ENCODE measurements around the gene FUCA1.

- TF ChIP-seq, protein P1, sequence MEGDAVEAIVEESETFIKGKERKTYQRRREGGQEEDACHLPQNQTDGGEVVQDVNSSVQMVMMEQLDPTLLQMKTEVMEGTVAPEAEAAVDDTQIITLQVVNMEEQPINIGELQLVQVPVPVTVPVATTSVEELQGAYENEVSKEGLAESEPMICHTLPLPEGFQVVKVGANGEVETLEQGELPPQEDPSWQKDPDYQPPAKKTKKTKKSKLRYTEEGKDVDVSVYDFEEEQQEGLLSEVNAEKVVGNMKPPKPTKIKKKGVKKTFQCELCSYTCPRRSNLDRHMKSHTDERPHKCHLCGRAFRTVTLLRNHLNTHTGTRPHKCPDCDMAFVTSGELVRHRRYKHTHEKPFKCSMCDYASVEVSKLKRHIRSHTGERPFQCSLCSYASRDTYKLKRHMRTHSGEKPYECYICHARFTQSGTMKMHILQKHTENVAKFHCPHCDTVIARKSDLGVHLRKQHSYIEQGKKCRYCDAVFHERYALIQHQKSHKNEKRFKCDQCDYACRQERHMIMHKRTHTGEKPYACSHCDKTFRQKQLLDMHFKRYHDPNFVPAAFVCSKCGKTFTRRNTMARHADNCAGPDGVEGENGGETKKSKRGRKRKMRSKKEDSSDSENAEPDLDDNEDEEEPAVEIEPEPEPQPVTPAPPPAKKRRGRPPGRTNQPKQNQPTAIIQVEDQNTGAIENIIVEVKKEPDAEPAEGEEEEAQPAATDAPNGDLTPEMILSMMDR (IDR thresholded peaks at IDR 0.05; ENCODE audit: extremely low read depth in 1 of 2, insufficient read depth in 1 of 2, low read depth in 1 of 2, low read length in 2 of 2): no peak
- TF ChIP-seq GATA2 (IDR thresholded peaks at IDR 0.05; ENCODE audit: insufficient read depth, insufficient read length, low read depth, low read length) (no peak), POLR2AphosphoS5 (IDR thresholded peaks at IDR 0.05; ENCODE audit: insufficient read depth, low read depth, low read length) (no peak), POLR2A (IDR thresholded peaks at IDR 0.05; ENCODE audit: low read depth, low read length) (no peak), EZH2 (IDR thresholded peaks at IDR 0.05; ENCODE audit: borderline replicate concordance, low read depth, low read length, severe bottlenecking) (no peak)
- TF ChIP-seq, protein P2, sequence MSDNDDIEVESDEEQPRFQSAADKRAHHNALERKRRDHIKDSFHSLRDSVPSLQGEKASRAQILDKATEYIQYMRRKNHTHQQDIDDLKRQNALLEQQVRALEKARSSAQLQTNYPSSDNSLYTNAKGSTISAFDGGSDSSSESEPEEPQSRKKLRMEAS (IDR thresholded peaks at IDR 0.05; ENCODE audit: insufficient read depth, insufficient read length): no peak
Measured at GRCh38 chr1:23878668-23879067, 10.6 kb upstream of the FUCA1 start.
